ENCODE measurements around the gene TAF4. TPM values are rescaled to one million over a fixed set of nuclear protein-coding genes. Genes with fewer than 3 reads are reported as not detected.

TAF4 gene
- polyA plus RNA-seq, 6 donors from 2014 or later, result 1.3 to 4.2 (median 1.8) TPM

GRCh38 chr20:61942526-61942925 lies 123.2 kb downstream of the TAF4 start:
- no peaks in the 10 kb centered on the region for H3K27me3 Mint-ChIP-seq
- peaks cover 0 to 3% (median 0%) of the 10 kb centered on the region in 7 donors for H3K9me3 Mint-ChIP-seq
- H3K4me1 Mint-ChIP-seq, result no peaks in the 10 kb centered on the region
- ATAC-seq (ENCODE audit: low read depth in 2 of 2), result no peak
- H3K4me3 Mint-ChIP-seq, result no peak overlapping the region
- DNase-seq, result no peak
- no peak overlapping the region for H3K27ac Mint-ChIP-seq
- no peaks in the 10 kb centered on the region for H3K36me3 Mint-ChIP-seq

- H3K27ac Mint-ChIP-seq, result no peak overlapping the region
- DNase-seq (no peak), ATAC-seq (ENCODE audit: low read depth in 2 of 2) (no peak)
- peaks cover 0 to 3% (median under 1%) of the 10 kb centered on the region in 3 donors for H3K27me3 Mint-ChIP-seq
- H3K9me3 Mint-ChIP-seq, result peaks cover 0 to 3% (median 0%) of the 10 kb centered on the region in 7 donors
- H3K4me1 Mint-ChIP-seq, result no peaks in the 10 kb centered on the region
- no peak overlapping the region for H3K4me3 Mint-ChIP-seq
- no peaks in the 10 kb centered on the region for H3K36me3 Mint-ChIP-seq
Observed at GRCh38 chr20:61941721-61942405, 123.8 kb downstream of the TAF4 start.

GRCh38 chr20:61940976-61941720 lies 124.5 kb downstream of the TAF4 start:
- Mint-ChIP-seq H3K4me3 (no peak overlapping the region), H3K36me3 (no peaks in the 10 kb centered on the region), H3K27me3 (peaks cover 0 to 10% (median 6%) of the 10 kb centered on the region in 3 donors), H3K27ac (no peak overlapping the region), H3K4me1 (peaks cover 0 to 3% (median 0%) of the 10 kb centered on the region in 3 donors), H3K9me3 (peaks cover 0 to 3% (median 0%) of the 10 kb centered on the region in 7 donors)
- ATAC-seq (ENCODE audit: low read depth in 2 of 2), result no peak
- no peak for DNase-seq

GRCh38 chr20:61940491-61940890 lies 125.2 kb downstream of the TAF4 start:
- H3K4me1 Mint-ChIP-seq, result peaks cover 0 to 3% (median 0%) of the 10 kb centered on the region in 3 donors
- no peak overlapping the region for H3K4me3 Mint-ChIP-seq
- DNase-seq (no peak), ATAC-seq (ENCODE audit: low read depth in 2 of 2) (no peak)
- H3K27me3 Mint-ChIP-seq, result peaks cover 0 to 12% (median 6%) of the 10 kb centered on the region in 3 donors
- peaks cover 0 to 3% (median 0%) of the 10 kb centered on the region in 7 donors for H3K9me3 Mint-ChIP-seq
- no peaks in the 10 kb centered on the region for H3K36me3 Mint-ChIP-seq
- no peak overlapping the region for H3K27ac Mint-ChIP-seq

- Mint-ChIP-seq H3K4me3 (no peak overlapping the region), H3K27ac (peak overlapping the region in 2 of 6 donors; percentile 33 to 35), H3K9me3 (peaks cover 0 to 3% (median 0%) of the 10 kb centered on the region in 7 donors)
Observed at GRCh38 chr20:61939691-61940360, 125.9 kb downstream of the TAF4 start.

GRCh38 chr20:61938839-61939690 lies 126.6 kb downstream of the TAF4 start:
- Mint-ChIP-seq H3K27ac (peak overlapping the region in 1 of 6 donors; percentile 79), H3K4me3 (no peak overlapping the region), H3K36me3 (peaks cover 0 to 6% of the 10 kb centered on the region in 2 donors), H3K27me3 (peaks cover 0 to 21% (median 6%) of the 10 kb centered on the region in 3 donors), H3K4me1 (peaks cover 0 to 6% (median 0%) of the 10 kb centered on the region in 3 donors), H3K9me3 (peaks cover 0 to 4% (median 0%) of the 10 kb centered on the region in 7 donors)
- ATAC-seq (ENCODE audit: low read depth in 2 of 2), result no peak
- no peak for DNase-seq

More at GRCh38 chr20:61939691-61940360, 125.9 kb downstream of the TAF4 start:
- ATAC-seq (ENCODE audit: low read depth in 2 of 2) (no peak), DNase-seq (no peak)
- peaks cover 0 to 16% (median 6%) of the 10 kb centered on the region in 3 donors for H3K27me3 Mint-ChIP-seq
- H3K36me3 Mint-ChIP-seq, result peaks cover 0 to 3% of the 10 kb centered on the region in 2 donors
- H3K4me1 Mint-ChIP-seq, result peaks cover 0 to 4% (median 0%) of the 10 kb centered on the region in 3 donors

- ATAC-seq (ENCODE audit: low read depth in 2 of 2), result no peak
- peaks cover 0 to 6% of the 10 kb centered on the region in 2 donors for H3K36me3 Mint-ChIP-seq
- no peak for DNase-seq
- H3K27ac Mint-ChIP-seq, result no peak overlapping the region
- H3K4me3 Mint-ChIP-seq, result no peak overlapping the region
- peaks cover 0 to 4% (median 0%) of the 10 kb centered on the region in 7 donors for H3K9me3 Mint-ChIP-seq
- peaks cover 0 to 21% (median 6%) of the 10 kb centered on the region in 3 donors for H3K27me3 Mint-ChIP-seq
- peaks cover 0 to 6% (median 0%) of the 10 kb centered on the region in 3 donors for H3K4me1 Mint-ChIP-seq
Observed at GRCh38 chr20:61937963-61938838, 127.5 kb downstream of the TAF4 start.

GRCh38 chr20:61937146-61937962 lies 128.3 kb downstream of the TAF4 start:
- Mint-ChIP-seq H3K27ac (no peak overlapping the region), H3K4me1 (peaks cover 0 to 6% (median 0%) of the 10 kb centered on the region in 3 donors), H3K4me3 (no peak overlapping the region), H3K9me3 (peaks cover 0 to 4% (median 0%) of the 10 kb centered on the region in 7 donors), H3K27me3 (peaks cover 0 to 21% (median 10%) of the 10 kb centered on the region in 3 donors), H3K36me3 (peaks cover 0 to 6% of the 10 kb centered on the region in 2 donors)
- DNase-seq (no peak), ATAC-seq (ENCODE audit: low read depth in 2 of 2) (no peak)

GRCh38 chr20:61936701-61937131 lies 129.0 kb downstream of the TAF4 start:
- H3K27ac Mint-ChIP-seq, result no peak overlapping the region
- H3K27me3 Mint-ChIP-seq, result peaks cover 0 to 21% (median 10%) of the 10 kb centered on the region in 3 donors
- H3K4me1 Mint-ChIP-seq, result peaks cover 0 to 6% (median 0%) of the 10 kb centered on the region in 3 donors
- DNase-seq (no peak), ATAC-seq (ENCODE audit: low read depth in 2 of 2) (no peak)
- H3K9me3 Mint-ChIP-seq, result peaks cover 0 to 4% (median 0%) of the 10 kb centered on the region in 7 donors
- H3K4me3 Mint-ChIP-seq, result no peak overlapping the region
- H3K36me3 Mint-ChIP-seq, result peaks cover 0 to 6% of the 10 kb centered on the region in 2 donors

- H3K27me3 Mint-ChIP-seq, result peaks cover 0 to 21% (median 10%) of the 10 kb centered on the region in 3 donors
- H3K4me1 Mint-ChIP-seq, result peaks cover 0 to 6% (median 0%) of the 10 kb centered on the region in 3 donors
- peaks cover 0 to 4% (median 0%) of the 10 kb centered on the region in 7 donors for H3K9me3 Mint-ChIP-seq
- ATAC-seq (ENCODE audit: low read depth in 2 of 2) (no peak), DNase-seq (no peak)
- H3K36me3 Mint-ChIP-seq, result peaks cover 0 to 6% of the 10 kb centered on the region in 2 donors
- no peak overlapping the region for H3K27ac Mint-ChIP-seq
- H3K4me3 Mint-ChIP-seq, result no peak overlapping the region
Observed at GRCh38 chr20:61935926-61936700, 129.6 kb downstream of the TAF4 start.

Measured in naive B cell (primary cell).